GM10266 (cell line): Measurements from ENCODE around the gene LY86.

Source experiments
- DNase-seq: peaks from one replicate; pipeline ENCODE4 v3.0.0; 2012; ENCODE audit errors: extremely low spot score
- CTCF ChIP-seq: IDR thresholded peaks from 2 replicates; pipeline ENCODE4 v1.5.1; 2012; ENCODE audit warnings: mild to moderate bottlenecking, low read depth; ENCODE audit not compliant: control insufficient read depth, insufficient read depth; ENCODE audit errors: missing control alignments

The LY86 gene

GRCh38 chr6:6583836-6584235, 4.7 kb upstream of the LY86 start:
- DNase-seq = no peak
- no peak for TF ChIP-seq CTCF

- TF ChIP-seq CTCF = peak; percentile 56
- DNase-seq = no peak
Measured at GRCh38 chr6:6584310-6585002, 4.1 kb upstream of the LY86 start.

GRCh38 chr6:6585003-6585311, 3.6 kb upstream of the LY86 start:
- DNase-seq = no peak
- TF ChIP-seq CTCF = no peak

GRCh38 chr6:6586167-6586566, 2.4 kb upstream of the LY86 start:
- no peak for TF ChIP-seq CTCF
- no peak for DNase-seq

- TF ChIP-seq CTCF = no peak
- DNase-seq = peak; percentile 40
Measured at GRCh38 chr6:6586671-6587526, 1.6 kb upstream of the LY86 start.

- no peak for DNase-seq
- TF ChIP-seq CTCF = no peak
Measured at GRCh38 chr6:6587696-6588063, 840 bp upstream of the LY86 start.
